Adrenal gland (tissue), 12 donors: Measurements from ENCODE around the gene SLC13A3. TPM values are rescaled to one million over a fixed set of nuclear protein-coding genes. Genes with fewer than 3 reads are reported as not detected.
A peak's percentile ranks its signal among the peaks of the same experiment; 100 is the strongest.
"Not testable (repeated sequence)": the region's sequence is repeated elsewhere in the genome, so short reads cannot be mapped to it uniquely, and the experiment has no call there.

Source experiments
- DNase-seq, 7 donors: peaks; one replicate each; pipeline ENCODE4 v3.0.0-alpha.2; 2019 to 2020
- H3K27ac ChIP-seq, 5 donors: fragments of 200-600 bp; sonication (generic) in 4 of 5; 1 replicate in 3 of 5; 2 replicates in 2 of 5; pipeline versions ENCODE4 v1.5.1 to v1.8.0; 2016 to 2020; ENCODE audit warnings: mild to moderate bottlenecking in 1 of 5
- H3K27me3 ChIP-seq: fragments of 200-600 bp; 2 replicates; pipeline ENCODE4 v1.8.0; 2021
- H3K36me3 ChIP-seq, 2 donors: fragments of 200-600 bp; replicated peaks in 1 of 2; 1 replicate in 1 of 2; 2 replicates in 1 of 2; pipeline versions ENCODE4 v1.5.1 to v1.8.0; 2018 to 2022
- H3K4me1 ChIP-seq, 2 donors: fragments of 200-600 bp; replicated peaks in 1 of 2; 1 replicate in 1 of 2; 2 replicates in 1 of 2; pipeline versions ENCODE4 v1.5.1 to v1.8.0; 2018 to 2021
- H3K4me3 ChIP-seq, 4 donors: fragments of 200-600 bp; sonication (generic) in 3 of 4; one replicate each; pipeline ENCODE4 v1.5.1; 2016 to 2018
- H3K9me3 ChIP-seq, 3 donors: fragments of 200-600 bp; sonication (generic) in 1 of 3; replicated peaks in 1 of 3; 1 replicate in 2 of 3; 2 replicates in 1 of 3; pipeline versions ENCODE4 v1.5.1 to v1.8.0; 2016 to 2021
- POLR2A ChIP-seq, 2 donors: fragments of 450-650 bp; IDR thresholded peaks; one replicate each; pipeline ENCODE4 v1.6.1; 2017; ENCODE audit warnings: antibody characterized with exemption in 2 of 2, mild to moderate bottlenecking in 2 of 2, moderate library complexity in 1 of 2
- WGBS, 4 donors: extraction: QIAGEN DNeasy Blood & Tissue Kit in 2 of 4; methylation state at CpG; one replicate each; pipeline versions ENCODE4 v1.1.5 to v1.1.7; 2013 to 2017; 5-methylcytosine and 5-hydroxymethylcytosine counted together
- intact Hi-C, 2 donors: fragments of 100-400 bp; cut with DNase I; formaldehyde crosslinking; loops; one replicate each; pipeline versions ENCODE4 v1.14.1 to v1.15.0; 2022 to 2023
- polyA plus RNA-seq, 3 donors: library from polyadenylated mRNA; stranded (reverse); fragments of 200-250 nt in 2 of 3; fragments of 350-450 nt in 1 of 3; fragmentation: Illumina TruSeq in 1 of 3; extraction: RNeasy Lipid Tissue Mini Kit (QIAGEN cat#74804) in 1 of 3; gene quantifications; one replicate each; pipeline ENCODE4 v1.2.3, GENCODE V29; 2013 to 2014
- total RNA-seq, 9 donors: library from RNA; depleted of rRNA in 4 of 9; stranded (reverse); fragments of >200 nt in 4 of 9; fragments of 120-200 nt in 1 of 9; fragmentation: NEBNext Ultra II Directional in 1 of 9; extraction: Animal tissue kit (Norgen Biotek cat#: 25700) in 1 of 9; gene quantifications; one replicate each; pipeline versions ENCODE4 v1.1.0 to v1.2.4, GENCODE V29; 2013 to 2023
- TF ChIP-seq, protein P1 (sequence below), 6 experiments: fragments of 450-650 bp in 4 of 6; fragments of 200-600 bp in 2 of 6; sonication (generic) in 1 of 6; IDR thresholded peaks; 1 replicate in 5 of 6; 2 replicates in 1 of 6; pipeline versions ENCODE4 v1.5.1 to v1.8.0; 2016 to 2021; ENCODE audit warnings: antibody characterized with exemption in 6 of 6, mild to moderate bottlenecking in 2 of 6, moderate library complexity in 1 of 6
- donor health status: healthy with polysubstance abuse.
- donor health status: Bipolar disorder and iron deficiency.
- donor health status: DM: yes; HTN: yes; CAD: no.
- donor health status: DM: no; HTN: no; CAD: no.
- donor health status: DM: no; HTN: no; CAD: no.
- donor health status: DM: yes; HTN: yes; CAD: no.

SLC13A3 gene
- total and polyA plus RNA-seq, 12 donors: 1.5 to 11.2 (median 3.9) TPM

DNA sequence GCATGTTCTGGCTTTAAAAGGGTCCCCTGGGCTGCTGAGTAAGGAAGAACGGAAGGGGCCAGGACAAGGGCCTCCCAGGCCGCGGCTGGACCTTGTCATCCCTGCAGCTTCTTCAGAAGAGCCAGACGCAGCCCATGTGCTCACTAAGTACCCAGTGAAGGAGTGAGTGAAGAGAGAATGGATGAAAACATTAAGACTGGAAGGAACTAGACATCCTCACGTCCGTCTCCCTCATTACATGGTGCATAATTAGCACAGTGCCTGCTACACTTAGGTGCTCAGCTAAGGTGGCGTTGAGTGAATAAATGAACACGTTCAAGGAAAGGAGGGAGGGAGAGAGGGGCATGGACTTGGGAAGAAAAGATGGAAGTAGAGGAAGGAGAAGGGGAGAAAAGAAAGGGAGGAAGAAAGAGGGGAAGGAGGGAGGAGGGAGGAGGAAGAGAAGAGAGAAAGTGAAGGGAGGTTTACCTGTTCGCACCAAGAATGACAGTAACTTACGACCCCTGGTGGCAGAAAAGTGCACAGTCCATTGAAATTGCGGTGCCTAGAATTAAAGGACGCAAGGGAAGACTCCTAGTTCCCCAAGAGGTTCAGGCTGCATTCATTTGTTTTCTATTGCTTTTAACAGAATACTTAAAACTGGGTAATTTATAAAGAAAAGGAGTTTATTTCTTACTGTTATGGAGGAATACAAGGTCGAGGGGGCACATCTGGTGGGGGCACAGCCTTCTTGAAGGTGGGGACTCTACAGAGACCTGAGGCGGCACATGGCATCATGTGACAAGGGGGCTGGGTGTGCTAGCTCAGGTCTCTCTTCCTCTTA, 30.0 kb upstream of the SLC13A3 start:
- peaks cover 0 to under 1% of the 10 kb centered on the region in 2 donors for H3K36me3 ChIP-seq

DNA sequence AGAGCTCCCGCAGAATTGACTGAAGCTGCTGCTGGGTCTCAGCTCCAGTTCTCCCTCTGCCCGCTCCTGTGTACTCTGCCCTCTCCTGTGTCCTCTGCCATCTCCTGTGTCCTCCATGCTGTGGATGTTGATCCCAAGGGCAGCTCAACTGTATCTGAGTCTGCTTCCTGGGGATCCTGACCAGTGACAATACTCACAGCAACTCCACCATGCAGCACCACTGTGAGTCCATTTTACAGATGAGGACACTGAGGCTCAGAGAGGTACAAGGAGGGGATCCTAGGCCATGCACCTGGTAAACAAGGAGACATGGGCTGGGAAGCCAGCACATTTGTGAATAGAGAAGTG, 29.4 kb upstream of the SLC13A3 start:
- no peak for DNase-seq
- H3K9me3 ChIP-seq: no peaks in the 10 kb centered on the region
- peaks cover 0 to 13% of the 10 kb centered on the region in 2 donors for H3K4me1 ChIP-seq

More for the DNA sequence above, 30.0 kb upstream of the SLC13A3 start:
- H3K27me3 ChIP-seq: no peaks in the 10 kb centered on the region
- H3K4me3 ChIP-seq: no peak overlapping the region
- TF ChIP-seq, protein P1, sequence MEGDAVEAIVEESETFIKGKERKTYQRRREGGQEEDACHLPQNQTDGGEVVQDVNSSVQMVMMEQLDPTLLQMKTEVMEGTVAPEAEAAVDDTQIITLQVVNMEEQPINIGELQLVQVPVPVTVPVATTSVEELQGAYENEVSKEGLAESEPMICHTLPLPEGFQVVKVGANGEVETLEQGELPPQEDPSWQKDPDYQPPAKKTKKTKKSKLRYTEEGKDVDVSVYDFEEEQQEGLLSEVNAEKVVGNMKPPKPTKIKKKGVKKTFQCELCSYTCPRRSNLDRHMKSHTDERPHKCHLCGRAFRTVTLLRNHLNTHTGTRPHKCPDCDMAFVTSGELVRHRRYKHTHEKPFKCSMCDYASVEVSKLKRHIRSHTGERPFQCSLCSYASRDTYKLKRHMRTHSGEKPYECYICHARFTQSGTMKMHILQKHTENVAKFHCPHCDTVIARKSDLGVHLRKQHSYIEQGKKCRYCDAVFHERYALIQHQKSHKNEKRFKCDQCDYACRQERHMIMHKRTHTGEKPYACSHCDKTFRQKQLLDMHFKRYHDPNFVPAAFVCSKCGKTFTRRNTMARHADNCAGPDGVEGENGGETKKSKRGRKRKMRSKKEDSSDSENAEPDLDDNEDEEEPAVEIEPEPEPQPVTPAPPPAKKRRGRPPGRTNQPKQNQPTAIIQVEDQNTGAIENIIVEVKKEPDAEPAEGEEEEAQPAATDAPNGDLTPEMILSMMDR (IDR thresholded peaks at IDR 0.05): peak; percentile 77 to 98 (median 84)
- TF ChIP-seq POLR2A (IDR thresholded peaks at IDR 0.05): no peak
- peaks cover 0 to 14% of the 10 kb centered on the region in 2 donors for H3K4me1 ChIP-seq
- H3K9me3 ChIP-seq: no peaks in the 10 kb centered on the region
- peak; percentile 48 to 93 (median 74) for DNase-seq
- 44 to 52% (median 48%) methylated on average over 14 of the region's 14 CpGs for WGBS, 4 donors
- H3K27ac ChIP-seq: no peak overlapping the region
- intact Hi-C loops: loop anchor here in 1 of 2 donors (5.0 kb wide), 1 partner anchor 159 kb away; no protein-coding TSS in a partner anchor

DNA sequence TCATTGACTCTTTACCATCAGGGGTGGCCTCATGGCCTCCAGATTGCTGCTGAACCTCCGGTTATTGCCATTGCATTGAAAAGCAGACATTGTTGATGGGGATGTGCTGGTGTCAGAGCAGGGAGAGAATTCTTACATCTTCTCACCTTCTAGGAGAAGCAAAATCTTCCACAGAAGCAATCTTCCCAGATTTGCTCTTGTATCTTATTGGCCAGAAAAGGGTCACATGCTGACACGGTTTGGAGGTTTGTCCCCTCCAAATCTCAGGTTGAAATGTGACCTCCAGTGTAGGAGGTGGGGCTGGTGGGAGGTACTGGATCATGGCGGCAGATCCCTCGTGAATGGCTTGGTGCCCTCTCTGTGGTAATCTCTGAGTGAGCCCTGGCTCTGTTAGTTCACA, 27.3 kb upstream of the SLC13A3 start:
- Histone ChIP-seq H3K27ac (no peak overlapping the region), H3K4me1 (peaks cover 0 to 11% of the 10 kb centered on the region in 2 donors), H3K4me3 (no peak overlapping the region), H3K9me3 (no peaks in the 10 kb centered on the region), H3K36me3 (no peaks in the 10 kb centered on the region), H3K27me3 (no peaks in the 10 kb centered on the region)
- no peak for DNase-seq
- no peak for TF ChIP-seq POLR2A (IDR thresholded peaks at IDR 0.05)
- TF ChIP-seq, protein P1 (IDR thresholded peaks at IDR 0.05): no peak
- intact Hi-C loops: no loop called here
- 84 to 97% (median 91%) methylated on average over 4 of the region's 4 CpGs for WGBS, 4 donors

More for the DNA sequence above, 29.4 kb upstream of the SLC13A3 start:
- intact Hi-C loops: loop anchor here in 1 of 2 donors (5.0 kb wide), 1 partner anchor 158 kb away; no protein-coding TSS in a partner anchor
- Histone ChIP-seq H3K36me3 (no peaks in the 10 kb centered on the region), H3K27ac (no peak overlapping the region), H3K27me3 (no peaks in the 10 kb centered on the region), H3K4me3 (no peak overlapping the region)
- WGBS, 4 donors: 90 to 100% (median 97%) methylated on average over 1 to 2 of the region's 2 CpGs
- TF ChIP-seq POLR2A (IDR thresholded peaks at IDR 0.05): no peak
- TF ChIP-seq, protein P1 (IDR thresholded peaks at IDR 0.05): no peak

DNA sequence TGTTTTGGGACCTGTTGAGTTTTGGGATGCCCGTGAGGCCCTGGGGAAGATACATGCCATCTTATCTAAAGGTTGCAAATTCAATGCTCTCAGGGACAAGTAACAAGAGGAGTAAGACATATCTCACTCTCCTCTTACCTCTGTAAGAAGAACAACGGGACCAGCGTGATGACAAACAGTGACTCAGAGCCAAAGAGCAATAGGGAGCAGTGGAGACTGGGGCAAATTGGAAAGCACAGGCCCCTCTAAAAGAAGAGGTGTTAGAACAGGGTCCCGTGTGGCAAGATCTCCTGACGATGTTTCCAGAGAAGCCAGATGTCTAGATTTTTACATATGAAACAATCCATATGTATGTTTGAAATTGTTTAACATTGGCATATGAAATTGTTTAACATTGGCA, 26.3 kb upstream of the SLC13A3 start:
- no peak overlapping the region for H3K4me3 ChIP-seq
- no peaks in the 10 kb centered on the region for H3K9me3 ChIP-seq
- intact Hi-C loops: no loop called here
- no peak overlapping the region for H3K27ac ChIP-seq
- no peaks in the 10 kb centered on the region for H3K36me3 ChIP-seq
- 79 to 88% (median 84%) methylated on average over 5 of the region's 5 CpGs for WGBS, 4 donors
- peaks cover 0 to 2% of the 10 kb centered on the region in 2 donors for H3K4me1 ChIP-seq
- no peak for DNase-seq
- TF ChIP-seq POLR2A (IDR thresholded peaks at IDR 0.05): no peak
- TF ChIP-seq, protein P1 (IDR thresholded peaks at IDR 0.05): no peak
- no peaks in the 10 kb centered on the region for H3K27me3 ChIP-seq

DNA sequence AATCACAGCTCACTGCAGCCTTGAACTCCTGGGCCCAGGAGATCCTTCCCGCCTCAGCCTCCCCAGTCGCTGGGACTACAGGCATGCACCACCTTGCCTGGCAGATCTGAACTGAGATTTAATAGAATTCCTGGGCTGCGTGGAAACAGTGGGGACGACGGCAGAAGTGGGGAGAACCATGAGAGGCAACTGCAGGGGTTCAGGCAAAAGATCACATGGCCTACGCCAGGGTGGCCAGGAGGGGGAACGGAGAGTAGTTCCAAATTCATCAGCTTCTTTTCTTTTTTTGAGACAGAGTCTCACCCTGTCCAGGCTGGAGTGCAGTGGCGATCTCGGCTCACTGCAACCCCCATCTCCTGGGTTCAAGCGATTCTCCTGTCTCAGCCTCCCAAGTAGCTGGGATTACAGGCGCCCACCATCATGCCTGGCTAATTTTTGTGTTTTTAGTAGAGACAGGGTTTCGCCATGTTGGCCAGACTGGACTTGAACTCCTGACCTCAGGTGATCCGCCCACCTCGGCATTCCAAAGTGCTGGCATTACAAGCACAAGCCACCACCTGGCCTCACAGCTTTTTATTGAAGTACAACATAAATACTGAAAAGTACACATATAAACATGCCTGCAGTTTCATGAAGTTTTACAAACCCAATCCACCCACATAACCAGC, 25.5 kb upstream of the SLC13A3 start:
- H3K27me3 ChIP-seq, H3K4me3 ChIP-seq, intact Hi-C loops, H3K36me3 ChIP-seq, H3K9me3 ChIP-seq, H3K27ac ChIP-seq, H3K4me1 ChIP-seq, DNase-seq: not testable (repeated sequence)
- WGBS, 4 donors: 92 to 97% (median 95%) methylated on average over 10 to 13 of the region's 14 CpGs
